ENCODE measurements around the gene NLRC3. TPM values are rescaled to one million over a fixed set of nuclear protein-coding genes. Genes with fewer than 3 reads are reported as not detected.

The NLRC3 gene
- total RNA-seq, 2 experiments from 2014 or later = 92.6 to 94.6 TPM

Other genes starting within 250 kb of the NLRC3 start
- not detected for gene OR2C1, start 221.5 kb downstream of the NLRC3 start, total RNA-seq
- gene ZSCAN32, start 176.4 kb downstream of the NLRC3 start, total RNA-seq = 10 to 100 TPM; 15.9 to 19.0 TPM
- gene ZNF174, start 176.2 kb downstream of the NLRC3 start, total RNA-seq = 10 to 100 TPM; 10.4 to 12.3 TPM
- gene ZNF597, start 133.9 kb downstream of the NLRC3 start, total RNA-seq = 1 to 10 TPM; 2.4 to 2.7 TPM
- gene NAA60, start 133.7 kb downstream of the NLRC3 start, total RNA-seq = 10 to 100 TPM; 46.3 to 49.0 TPM
- not detected for gene C16orf90, start 81.9 kb downstream of the NLRC3 start, total RNA-seq
- gene CLUAP1, start 76.4 kb downstream of the NLRC3 start, total RNA-seq = 10 to 100 TPM; 15.4 to 16.1 TPM
- 10 to 100 TPM; 16.3 to 16.5 TPM for gene SLX4, start 34.2 kb upstream of the NLRC3 start, total RNA-seq
- gene DNASE1, start 77.3 kb upstream of the NLRC3 start, total RNA-seq = 10 to 100 TPM; 45.7 to 48.3 TPM
- gene TRAP1, start 140.1 kb upstream of the NLRC3 start, total RNA-seq = 100 to 1,000 TPM; 126 to 129 TPM